Measurements from ENCODE around the gene RASA3. TPM values are rescaled to one million over a fixed set of nuclear protein-coding genes. Genes with fewer than 3 reads are reported as not detected.

The RASA3 gene
- total RNA-seq, 5 donors from 2014 or later (not counting 1 experiment from before 2014, with no cell fraction given) = 223 to 267 (median 238) TPM

- H3K27me3 Mint-ChIP-seq = no peaks in the 10 kb centered on the region
- Histone ChIP-seq H3K27me3 (replicated peaks in 1 of 2; ENCODE audit: control insufficient read depth in 2 of 2, extremely low read depth in 1 of 2, insufficient read depth in 2 of 2, low read length in 1 of 2) (peaks cover 0 to 3% of the 10 kb centered on the region in 2 experiments), H3K4me1 (ENCODE audit: control insufficient read depth in 1 of 2, extremely low read depth in 1 of 2, insufficient read depth in 2 of 2, low read length in 2 of 2) (peaks cover 0 to 8% of the 10 kb centered on the region in 2 experiments), H3K36me3 (ENCODE audit: control insufficient read depth in 2 of 2, extremely low read depth in 1 of 2, insufficient read depth in 1 of 2, low read length in 1 of 2) (peaks cover 47 to 96% of the 10 kb centered on the region in 2 donors), H3K4me3 (ENCODE audit: control insufficient read depth in 1 of 2, extremely low read depth in 1 of 2, low read length in 1 of 2) (no peak overlapping the region), H3K9me3 (no peaks in the 10 kb centered on the region), H3K27ac (ENCODE audit: low read length) (no peak overlapping the region)
- 93% methylated on average over 9 of the region's 13 CpGs for WGBS (ENCODE audit: insufficient coverage)
- peak in 30 of 35 experiments; percentile 13 to 62 (median 36) for DNase-seq
- no peak overlapping the region for H3K27ac Mint-ChIP-seq
- no peaks in the 10 kb centered on the region for H3K9me3 Mint-ChIP-seq
- no peak overlapping the region for H3K4me3 Mint-ChIP-seq
- peaks cover 0 to 2% (median 0%) of the 10 kb centered on the region in 3 donors for H3K4me1 Mint-ChIP-seq
- ChIA-PET CTCF (no interaction called here), POLR2A (no interaction called here)
- H3K36me3 Mint-ChIP-seq = peaks cover 37% of the 10 kb centered on the region
- ATAC-seq (replicated peaks in 1 of 4) = peak in 2 of 4 experiments; percentile 36 to 49
Measured at GRCh38 chr13:114019367-114019766, 113.1 kb downstream of the RASA3 start.

DNA sequence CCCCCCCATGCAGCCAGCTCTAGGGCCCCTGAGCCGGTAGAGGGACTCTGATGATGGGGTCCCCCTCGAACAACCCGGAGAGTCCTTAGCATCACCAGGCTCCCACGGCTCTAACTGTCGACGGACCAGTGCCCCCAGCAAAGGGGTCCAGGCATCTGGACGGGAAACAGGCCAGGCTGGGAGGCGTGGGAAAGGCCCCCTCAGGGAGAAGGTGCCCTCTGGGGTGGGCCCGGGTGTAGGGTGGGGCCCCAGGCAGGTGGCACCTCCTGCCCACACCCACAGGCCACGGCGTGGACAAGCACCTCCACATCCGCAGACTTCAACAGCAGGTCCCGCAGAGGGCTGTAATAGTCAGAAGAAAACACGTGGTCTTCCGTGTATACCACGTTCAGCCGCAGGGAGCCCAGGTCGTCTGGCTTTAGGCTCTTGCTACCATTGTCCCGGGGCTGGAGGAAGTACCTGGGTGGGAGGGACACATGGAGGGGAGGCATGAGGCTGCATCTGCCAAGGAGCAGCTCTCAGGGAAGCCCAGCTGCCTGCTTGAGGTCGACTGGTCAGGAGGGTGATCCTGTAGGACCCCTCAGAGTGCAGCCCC, 113.9 kb downstream of the RASA3 start:
- H3K27me3 Mint-ChIP-seq = no peaks in the 10 kb centered on the region
- WGBS (ENCODE audit: insufficient coverage) = 96% methylated on average over 13 of the region's 20 CpGs
- no peak overlapping the region for H3K27ac Mint-ChIP-seq
- H3K4me1 Mint-ChIP-seq = peaks cover 0 to 2% (median 0%) of the 10 kb centered on the region in 3 donors
- no peaks in the 10 kb centered on the region for H3K9me3 ChIP-seq
- no peak for DNase-seq
- ChIA-PET CTCF (no interaction called here), POLR2A (no interaction called here)
- H3K36me3 Mint-ChIP-seq = peaks cover 33% of the 10 kb centered on the region
- peaks cover 39 to 94% of the 10 kb centered on the region in 2 donors for H3K36me3 ChIP-seq (ENCODE audit: control insufficient read depth in 2 of 2, extremely low read depth in 1 of 2, insufficient read depth in 1 of 2, low read length in 1 of 2)
- ATAC-seq (replicated peaks in 1 of 4) = no peak
- H3K27me3 ChIP-seq (replicated peaks in 1 of 2; ENCODE audit: control insufficient read depth in 2 of 2, extremely low read depth in 1 of 2, insufficient read depth in 2 of 2, low read length in 1 of 2) = peaks cover 0 to 3% of the 10 kb centered on the region in 2 experiments
- peaks cover 0 to 14% of the 10 kb centered on the region in 2 experiments for H3K4me1 ChIP-seq (ENCODE audit: control insufficient read depth in 1 of 2, extremely low read depth in 1 of 2, insufficient read depth in 2 of 2, low read length in 2 of 2)
- H3K27ac ChIP-seq (ENCODE audit: low read length) = no peak overlapping the region
- H3K4me3 Mint-ChIP-seq = no peak overlapping the region
- no peaks in the 10 kb centered on the region for H3K9me3 Mint-ChIP-seq
- H3K4me3 ChIP-seq (ENCODE audit: control insufficient read depth in 1 of 2, extremely low read depth in 1 of 2, low read length in 1 of 2) = no peak overlapping the region

GRCh38 chr13:114017966-114018365, 114.5 kb downstream of the RASA3 start:
- Histone ChIP-seq H3K4me3 (ENCODE audit: control insufficient read depth in 1 of 2, extremely low read depth in 1 of 2, low read length in 1 of 2) (no peak overlapping the region), H3K36me3 (ENCODE audit: control insufficient read depth in 2 of 2, extremely low read depth in 1 of 2, insufficient read depth in 1 of 2, low read length in 1 of 2) (peaks cover 35 to 94% of the 10 kb centered on the region in 2 donors), H3K4me1 (ENCODE audit: control insufficient read depth in 1 of 2, extremely low read depth in 1 of 2, insufficient read depth in 2 of 2, low read length in 2 of 2) (peaks cover 0 to 17% of the 10 kb centered on the region in 2 experiments), H3K9me3 (no peaks in the 10 kb centered on the region), H3K27ac (ENCODE audit: low read length) (no peak overlapping the region), H3K27me3 (replicated peaks in 1 of 2; ENCODE audit: control insufficient read depth in 2 of 2, extremely low read depth in 1 of 2, insufficient read depth in 2 of 2, low read length in 1 of 2) (peaks cover 0 to 3% of the 10 kb centered on the region in 2 experiments)
- Mint-ChIP-seq H3K4me3 (no peak overlapping the region), H3K9me3 (no peaks in the 10 kb centered on the region), H3K27ac (no peak overlapping the region), H3K27me3 (no peaks in the 10 kb centered on the region), H3K4me1 (peaks cover 0 to 2% (median 0%) of the 10 kb centered on the region in 3 donors), H3K36me3 (peaks cover 32% of the 10 kb centered on the region)
- no peak for ATAC-seq (replicated peaks in 1 of 4)
- 94% methylated on average over 22 of the region's 23 CpGs for WGBS (ENCODE audit: insufficient coverage)
- POLR2A ChIA-PET = no interaction called here
- DNase-seq = no peak
- CTCF ChIA-PET = no interaction called here

- CTCF ChIA-PET = no interaction called here
- ATAC-seq (replicated peaks in 1 of 4) (no peak), DNase-seq (no peak)
- Mint-ChIP-seq H3K4me3 (no peak overlapping the region), H3K27me3 (no peaks in the 10 kb centered on the region), H3K27ac (no peak overlapping the region), H3K9me3 (no peaks in the 10 kb centered on the region), H3K4me1 (peaks cover 0 to 2% (median 0%) of the 10 kb centered on the region in 3 donors), H3K36me3 (peaks cover 29% of the 10 kb centered on the region)
- no peaks in the 10 kb centered on the region for H3K9me3 ChIP-seq
- WGBS (ENCODE audit: insufficient coverage) = 92% methylated on average over 29 of the region's 29 CpGs
- peaks cover 0 to 20% of the 10 kb centered on the region in 2 experiments for H3K4me1 ChIP-seq (ENCODE audit: control insufficient read depth in 1 of 2, extremely low read depth in 1 of 2, insufficient read depth in 2 of 2, low read length in 2 of 2)
- H3K27ac ChIP-seq (ENCODE audit: low read length) = no peak overlapping the region
- POLR2A ChIA-PET = no interaction called here
- H3K4me3 ChIP-seq (ENCODE audit: control insufficient read depth in 1 of 2, extremely low read depth in 1 of 2, low read length in 1 of 2) = no peak overlapping the region
- peaks cover 0 to 3% of the 10 kb centered on the region in 2 experiments for H3K27me3 ChIP-seq (replicated peaks in 1 of 2; ENCODE audit: control insufficient read depth in 2 of 2, extremely low read depth in 1 of 2, insufficient read depth in 2 of 2, low read length in 1 of 2)
- peaks cover 37 to 94% of the 10 kb centered on the region in 2 donors for H3K36me3 ChIP-seq (ENCODE audit: control insufficient read depth in 2 of 2, extremely low read depth in 1 of 2, insufficient read depth in 1 of 2, low read length in 1 of 2)
Measured at GRCh38 chr13:114017028-114017630, 115.3 kb downstream of the RASA3 start.

GRCh38 chr13:114016321-114017027, 115.9 kb downstream of the RASA3 start:
- no peak for DNase-seq
- H3K9me3 Mint-ChIP-seq = no peaks in the 10 kb centered on the region
- no peaks in the 10 kb centered on the region for H3K27me3 Mint-ChIP-seq
- peaks cover 0 to 24% of the 10 kb centered on the region in 2 experiments for H3K4me1 ChIP-seq (ENCODE audit: control insufficient read depth in 1 of 2, extremely low read depth in 1 of 2, insufficient read depth in 2 of 2, low read length in 2 of 2)
- 97% methylated on average over 28 of the region's 30 CpGs for WGBS (ENCODE audit: insufficient coverage)
- no peak overlapping the region for H3K4me3 ChIP-seq (ENCODE audit: control insufficient read depth in 1 of 2, extremely low read depth in 1 of 2, low read length in 1 of 2)
- H3K27ac Mint-ChIP-seq = peak overlapping the region; percentile 58 to 61
- peaks cover 28% of the 10 kb centered on the region for H3K36me3 Mint-ChIP-seq
- peaks cover 0 to 3% of the 10 kb centered on the region in 2 experiments for H3K27me3 ChIP-seq (replicated peaks in 1 of 2; ENCODE audit: control insufficient read depth in 2 of 2, extremely low read depth in 1 of 2, insufficient read depth in 2 of 2, low read length in 1 of 2)
- H3K27ac ChIP-seq (ENCODE audit: low read length) = no peak overlapping the region
- ATAC-seq (replicated peaks in 1 of 4) = no peak
- CTCF ChIA-PET = no interaction called here
- no peak overlapping the region for H3K4me3 Mint-ChIP-seq
- H3K4me1 Mint-ChIP-seq = peaks cover 0 to 2% (median 0%) of the 10 kb centered on the region in 3 donors
- POLR2A ChIA-PET = no interaction called here
- H3K36me3 ChIP-seq (ENCODE audit: control insufficient read depth in 2 of 2, extremely low read depth in 1 of 2, insufficient read depth in 1 of 2, low read length in 1 of 2) = peaks cover 34 to 93% of the 10 kb centered on the region in 2 donors
- H3K9me3 ChIP-seq = no peaks in the 10 kb centered on the region

- WGBS (ENCODE audit: insufficient coverage) = 78% methylated on average over 10 of the region's 11 CpGs
- H3K27ac Mint-ChIP-seq = peak overlapping the region in 1 of 2 donors; percentile 61
Measured at GRCh38 chr13:114015969-114016295, 116.5 kb downstream of the RASA3 start.

More at GRCh38 chr13:114015969-114016295, 116.5 kb downstream of the RASA3 start:
- Histone ChIP-seq H3K4me3 (ENCODE audit: control insufficient read depth in 1 of 2, extremely low read depth in 1 of 2, low read length in 1 of 2) (no peak overlapping the region), H3K9me3 (no peaks in the 10 kb centered on the region), H3K36me3 (ENCODE audit: control insufficient read depth in 2 of 2, extremely low read depth in 1 of 2, insufficient read depth in 1 of 2, low read length in 1 of 2) (peaks cover 34 to 93% of the 10 kb centered on the region in 2 donors), H3K4me1 (ENCODE audit: control insufficient read depth in 1 of 2, extremely low read depth in 1 of 2, insufficient read depth in 2 of 2, low read length in 2 of 2) (peaks cover 0 to 30% of the 10 kb centered on the region in 2 experiments), H3K27me3 (replicated peaks in 1 of 2; ENCODE audit: control insufficient read depth in 2 of 2, extremely low read depth in 1 of 2, insufficient read depth in 2 of 2, low read length in 1 of 2) (peaks cover 0 to 3% of the 10 kb centered on the region in 2 experiments), H3K27ac (ENCODE audit: low read length) (no peak overlapping the region)
- H3K4me3 Mint-ChIP-seq = no peak overlapping the region
- H3K36me3 Mint-ChIP-seq = peaks cover 25% of the 10 kb centered on the region
- POLR2A ChIA-PET = interaction anchor here in 1 of 2 donors (0.5 kb wide), 1 partner anchor 190 kb away, joined by 3 read pairs; no protein-coding TSS in a partner anchor
- H3K27me3 Mint-ChIP-seq = no peaks in the 10 kb centered on the region
- H3K9me3 Mint-ChIP-seq = no peaks in the 10 kb centered on the region
- peaks cover 3 to 4% (median 4%) of the 10 kb centered on the region in 3 donors for H3K4me1 Mint-ChIP-seq
- DNase-seq = no peak
- ATAC-seq (replicated peaks in 1 of 4) = no peak
- CTCF ChIA-PET = no interaction called here
